Gastrocnemius medialis (tissue), 4 donors: Measurements from ENCODE around the gene ZNF366.

ENCODE experiments used
- POLR2A ChIP-seq, 2 donors: fragments of 450-650 bp; IDR thresholded peaks; one replicate each; pipeline ENCODE4 v1.6.1; 2017; ENCODE audit warnings: antibody characterized with exemption in 2 of 2, mild to moderate bottlenecking in 2 of 2, moderate library complexity in 2 of 2
- TF ChIP-seq, protein P1 (sequence below), 5 experiments: fragments of 450-650 bp in 3 of 5; fragments of 200-600 bp in 2 of 5; sonication (generic) in 2 of 5; IDR thresholded peaks in 4 of 5; conservative IDR thresholded peaks in 1 of 5; 1 replicate in 4 of 5; 2 replicates in 1 of 5; pipeline ENCODE4 v1.5.1; 2016 to 2019; ENCODE audit warnings: antibody characterized with exemption in 5 of 5, mild to moderate bottlenecking in 3 of 5, moderate library complexity in 3 of 5

- TF ChIP-seq, protein P1, sequence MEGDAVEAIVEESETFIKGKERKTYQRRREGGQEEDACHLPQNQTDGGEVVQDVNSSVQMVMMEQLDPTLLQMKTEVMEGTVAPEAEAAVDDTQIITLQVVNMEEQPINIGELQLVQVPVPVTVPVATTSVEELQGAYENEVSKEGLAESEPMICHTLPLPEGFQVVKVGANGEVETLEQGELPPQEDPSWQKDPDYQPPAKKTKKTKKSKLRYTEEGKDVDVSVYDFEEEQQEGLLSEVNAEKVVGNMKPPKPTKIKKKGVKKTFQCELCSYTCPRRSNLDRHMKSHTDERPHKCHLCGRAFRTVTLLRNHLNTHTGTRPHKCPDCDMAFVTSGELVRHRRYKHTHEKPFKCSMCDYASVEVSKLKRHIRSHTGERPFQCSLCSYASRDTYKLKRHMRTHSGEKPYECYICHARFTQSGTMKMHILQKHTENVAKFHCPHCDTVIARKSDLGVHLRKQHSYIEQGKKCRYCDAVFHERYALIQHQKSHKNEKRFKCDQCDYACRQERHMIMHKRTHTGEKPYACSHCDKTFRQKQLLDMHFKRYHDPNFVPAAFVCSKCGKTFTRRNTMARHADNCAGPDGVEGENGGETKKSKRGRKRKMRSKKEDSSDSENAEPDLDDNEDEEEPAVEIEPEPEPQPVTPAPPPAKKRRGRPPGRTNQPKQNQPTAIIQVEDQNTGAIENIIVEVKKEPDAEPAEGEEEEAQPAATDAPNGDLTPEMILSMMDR (IDR thresholded peaks at IDR 0.05 in 4 of 5, conservative IDR thresholded peaks at IDR 0.05 in 1 of 5): no peak
- TF ChIP-seq POLR2A (IDR thresholded peaks at IDR 0.05): no peak
These were observed 9.7 kb upstream of the ZNF366 start for GRCh38 chr5:72516916-72517315.
